Measurements from ENCODE around the gene LMBR1L.

The LMBR1L gene

GRCh38 chr12:49054096-49054495 is 56.6 kb downstream of the LMBR1L start:
- DNase-seq (ENCODE audit: low read depth): no peak

DNA sequence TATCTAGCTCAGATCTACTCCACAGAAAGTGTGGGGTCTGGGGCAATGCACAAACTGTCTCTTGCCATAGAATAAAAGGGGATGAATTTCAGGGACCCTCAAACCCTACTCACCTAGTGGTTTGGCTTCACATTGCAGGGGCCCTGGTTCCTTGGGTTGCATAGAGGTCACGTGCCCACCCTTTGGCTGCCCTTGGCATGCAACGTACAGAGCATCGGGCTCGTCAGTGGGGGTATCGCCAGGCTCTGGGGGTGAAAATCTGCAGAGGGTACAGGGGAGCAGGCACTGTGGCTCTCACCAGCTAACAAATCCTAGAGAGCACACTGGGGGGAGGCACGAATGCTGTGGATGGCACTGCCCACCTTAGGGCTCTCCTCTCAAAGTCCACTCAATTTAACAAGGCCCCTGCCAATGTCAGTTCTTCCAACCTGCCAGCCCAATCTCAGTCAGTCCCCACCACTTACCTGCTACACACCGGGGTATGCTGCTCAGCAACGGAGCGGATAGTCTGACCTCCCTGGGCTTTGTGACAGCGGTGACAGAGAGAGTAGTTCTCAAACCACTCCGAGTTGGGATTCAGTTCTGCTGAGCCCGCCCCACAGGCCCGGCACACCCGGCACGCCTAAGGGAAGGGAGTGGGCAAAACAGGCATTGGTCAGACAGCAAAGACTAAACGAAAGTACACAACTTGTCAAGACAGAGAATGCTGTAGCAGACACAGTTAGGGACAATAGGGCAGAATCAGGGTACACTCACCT is 58.0 kb downstream of the LMBR1L start:
- no peak for DNase-seq (ENCODE audit: low read depth)

GRCh38 chr12:49051777-49052438 is 58.7 kb downstream of the LMBR1L start:
- no peak for DNase-seq (ENCODE audit: low read depth)

DNA sequence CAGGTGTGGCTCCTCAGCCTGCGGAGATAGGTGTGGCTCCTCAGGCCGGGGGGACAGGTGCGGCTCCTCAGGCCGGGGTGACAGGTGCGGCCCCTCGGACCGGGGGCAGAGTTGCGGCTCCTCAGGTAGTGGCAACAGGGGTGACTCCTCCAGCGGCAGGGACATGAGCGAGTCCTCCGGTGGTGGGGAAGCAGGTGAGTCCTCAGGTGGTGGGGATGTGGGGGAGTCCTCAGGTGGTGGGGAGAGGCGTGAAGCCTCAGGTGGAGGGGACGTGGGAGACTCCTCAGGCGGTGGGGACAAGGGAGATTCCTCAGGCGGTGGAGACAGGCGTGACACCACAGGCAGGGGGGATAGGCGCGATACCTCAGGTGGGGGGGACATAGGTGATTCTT is 59.3 kb downstream of the LMBR1L start:
- no peak for DNase-seq (ENCODE audit: low read depth)

GRCh38 chr12:49050507-49051372 is 59.9 kb downstream of the LMBR1L start:
- no peak for DNase-seq (ENCODE audit: low read depth)

GRCh38 chr12:49049566-49050224 is 61.0 kb downstream of the LMBR1L start:
- DNase-seq (ENCODE audit: low read depth): no peak

GRCh38 chr12:49048953-49049352 is 61.7 kb downstream of the LMBR1L start:
- DNase-seq (ENCODE audit: low read depth): no peak
